T-helper 1 cell treated with Interleukin-12 subunit alpha and Interleukin-12 subunit beta and Interleukin-4 antibody, amounts not matched to agents 30 ng/mL and 1 ng/mL, for 36 hours (primary cell): ENCODE data around the gene IRF9. TPM values are rescaled to one million over a fixed set of nuclear protein-coding genes. Genes with fewer than 3 reads are reported as not detected.

Experiments
- intact Hi-C: fragments of 100-400 bp; cut with micrococcal nuclease; formaldehyde crosslinking; loops from one replicate; pipeline ENCODE4 v1.15.1; 2024
- total RNA-seq: library from RNA; stranded (reverse); gene quantifications from 2 replicates; pipeline ENCODE4 v1.2.3, GENCODE V29; 2022

IRF9 gene
- total RNA-seq, 1 donor from 2014 or later, result 304 TPM

- intact Hi-C loops, result no loop called here
Measured at GRCh38 chr14:24172261-24172860, 11.3 kb downstream of the IRF9 start.

DNA sequence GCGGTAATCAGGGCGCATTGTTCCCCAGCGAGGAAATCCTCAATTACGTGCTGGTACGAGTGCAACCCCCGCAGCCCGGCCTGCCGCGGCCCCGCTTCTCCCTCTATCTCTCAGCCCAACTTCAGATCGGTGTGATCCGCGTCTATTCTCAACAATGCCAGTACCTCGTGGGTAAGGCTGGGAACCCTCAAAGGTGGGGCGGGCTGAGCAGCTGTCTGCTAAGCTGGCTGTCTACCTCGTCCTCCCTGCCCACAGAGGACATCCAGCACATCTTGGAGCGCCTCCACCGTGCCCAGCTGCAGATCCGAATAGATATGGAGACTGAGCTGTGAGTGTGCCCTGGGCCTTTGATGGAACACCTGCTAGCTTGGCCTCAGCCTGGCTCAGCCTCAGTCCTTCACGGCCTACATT, 11.8 kb downstream of the IRF9 start:
- intact Hi-C loops, result no loop called here

DNA sequence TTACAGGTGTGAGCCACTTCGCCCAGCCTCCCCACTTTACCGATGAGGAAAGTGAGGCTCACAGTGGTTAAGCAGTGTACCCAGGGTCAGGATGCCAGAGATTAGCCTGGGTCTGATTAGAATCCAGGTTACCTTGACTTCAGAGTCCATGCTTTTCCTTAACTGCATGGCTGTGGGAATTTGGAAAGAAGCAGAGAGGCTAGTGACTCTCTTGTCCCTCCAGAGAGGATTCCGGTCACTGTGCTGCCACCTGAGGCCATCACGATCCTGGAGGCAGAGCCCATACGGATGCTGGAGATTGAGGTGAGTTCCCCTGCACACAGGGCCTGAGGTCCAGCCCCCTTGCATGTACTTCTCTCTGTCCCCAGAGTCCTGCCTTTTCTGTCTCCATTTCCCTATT, 15.5 kb downstream of the IRF9 start:
- intact Hi-C loops, result no loop called here

GRCh38 chr14:24177041-24177825, 16.2 kb downstream of the IRF9 start:
- intact Hi-C loops, result no loop called here

DNA sequence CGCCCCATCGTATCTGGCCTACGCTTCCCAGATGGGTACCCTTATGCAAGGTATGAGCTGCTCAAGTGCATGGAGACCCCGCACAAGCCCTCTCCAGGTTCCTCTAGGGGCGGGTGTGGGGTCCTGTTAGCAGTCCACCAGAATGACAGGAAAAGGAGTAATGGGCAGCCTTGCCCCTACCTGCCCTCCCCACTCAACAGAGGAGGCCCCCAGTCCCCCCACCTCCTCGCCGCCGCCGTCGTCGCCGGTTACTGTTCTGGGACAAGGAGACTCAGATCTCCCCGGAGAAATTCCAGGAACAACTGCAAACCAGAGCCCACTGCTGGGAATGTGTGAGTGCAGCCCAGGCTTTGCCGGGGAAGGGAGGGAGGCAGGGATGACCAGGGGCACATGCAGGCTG, 16.8 kb downstream of the IRF9 start:
- intact Hi-C loops, result no loop called here

DNA sequence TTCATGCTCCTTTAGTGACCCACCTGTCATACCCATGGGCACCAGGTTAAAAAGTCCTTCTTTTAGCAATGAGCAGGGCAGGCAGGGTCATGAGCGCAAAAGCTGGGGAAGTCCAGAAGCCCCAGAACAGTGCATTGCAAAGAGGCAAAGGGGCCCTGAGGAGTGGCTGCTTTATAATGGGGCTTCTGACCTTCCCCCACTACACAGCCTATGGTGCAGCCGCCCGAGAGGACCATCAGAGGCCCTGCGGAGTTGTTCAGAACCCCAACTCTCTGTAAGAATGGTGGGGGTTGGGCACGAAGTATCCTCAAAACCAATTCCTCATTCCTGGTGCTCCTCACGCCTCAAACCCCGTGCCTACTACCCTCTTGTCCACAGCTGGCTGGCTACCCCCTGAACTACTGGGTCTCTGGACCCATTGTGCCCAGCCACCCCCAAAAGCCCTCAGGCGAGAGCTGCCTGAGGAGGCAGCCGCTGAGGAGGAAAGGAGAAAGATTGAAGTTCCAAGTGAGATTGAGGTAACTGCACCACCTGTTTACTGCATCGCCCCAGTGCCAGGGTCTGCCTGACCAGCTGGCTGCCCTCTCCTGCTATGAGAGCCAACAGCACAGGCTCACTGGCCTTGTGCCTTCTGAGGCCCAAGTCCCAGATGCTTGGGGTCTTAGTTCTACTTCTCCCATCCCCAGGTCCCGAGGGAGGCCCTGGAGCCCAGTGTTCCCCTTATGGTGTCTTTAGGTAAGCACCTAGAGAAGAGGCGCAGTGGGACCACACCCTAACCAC, 17.5 kb downstream of the IRF9 start:
- intact Hi-C loops, result no loop called here

DNA sequence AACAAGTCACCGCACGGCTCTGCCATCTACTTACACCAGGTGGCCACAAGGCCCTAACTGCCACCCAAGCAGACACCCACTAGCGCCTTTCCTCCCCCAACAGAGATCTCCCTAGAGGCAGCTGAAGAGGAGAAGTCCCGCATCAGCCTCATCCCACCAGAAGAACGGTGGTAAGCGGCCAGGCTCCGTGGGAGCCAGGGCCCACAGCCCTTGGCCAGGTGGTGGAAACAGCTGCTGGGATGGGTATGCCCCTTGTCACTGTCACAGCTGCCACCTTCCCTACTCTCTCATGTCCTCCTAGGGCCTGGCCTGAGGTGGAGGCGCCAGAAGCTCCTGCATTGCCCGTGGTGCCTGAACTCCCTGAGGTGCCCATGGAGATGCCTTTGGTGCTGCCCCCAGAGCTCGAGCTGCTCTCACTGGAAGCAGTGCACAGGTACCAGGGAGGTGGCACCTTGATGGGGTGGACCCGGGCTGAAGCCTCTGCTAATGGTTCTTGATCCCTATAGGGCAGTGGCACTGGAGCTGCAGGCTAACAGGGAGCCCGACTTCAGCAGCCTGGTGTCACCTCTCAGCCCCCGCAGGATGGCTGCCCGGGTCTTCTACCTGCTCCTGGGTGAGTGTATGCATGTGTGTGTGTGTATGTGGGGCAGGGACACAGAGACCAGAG, 18.4 kb downstream of the IRF9 start:
- intact Hi-C loops, result no loop called here

DNA sequence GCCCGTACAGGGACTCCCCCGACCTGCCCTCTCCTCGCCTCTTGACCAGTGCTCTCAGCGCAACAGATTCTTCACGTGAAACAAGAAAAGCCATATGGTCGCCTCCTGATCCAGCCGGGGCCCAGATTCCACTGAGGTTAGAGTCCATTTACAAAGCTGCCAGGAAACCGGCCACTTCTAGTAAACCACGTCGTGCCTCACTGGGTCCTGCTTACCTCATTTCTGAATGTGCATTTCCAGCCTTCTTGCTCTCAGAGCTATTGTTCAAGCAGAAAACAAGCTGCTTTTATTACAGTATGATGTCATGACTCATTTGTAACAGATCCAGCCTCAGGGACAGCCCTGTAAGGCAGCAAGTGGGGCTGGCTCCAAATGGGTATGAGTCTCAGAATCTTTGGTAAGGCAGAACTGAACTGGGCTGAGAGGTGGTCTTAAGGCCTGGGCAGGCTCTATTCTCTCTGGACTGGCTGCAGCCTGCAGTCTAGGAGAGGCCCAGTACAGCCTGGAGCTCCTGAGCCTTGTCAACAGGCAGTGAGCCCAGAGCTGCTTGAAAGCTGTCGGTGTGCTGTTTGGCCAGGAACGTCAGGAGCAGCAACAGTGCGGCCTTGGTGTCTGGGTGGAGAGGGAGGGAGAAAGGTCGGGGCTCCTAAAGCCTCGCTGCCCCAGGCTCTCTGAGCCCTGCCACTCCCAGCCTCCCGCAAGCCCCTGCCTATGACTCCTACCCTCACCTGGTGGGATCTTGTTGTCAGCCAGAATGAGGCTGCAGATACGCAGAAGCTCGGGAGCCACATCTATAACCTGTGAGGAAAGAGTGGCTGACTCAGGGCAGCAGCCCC, 19.1 kb downstream of the IRF9 start:
- intact Hi-C loops, result no loop called here

DNA sequence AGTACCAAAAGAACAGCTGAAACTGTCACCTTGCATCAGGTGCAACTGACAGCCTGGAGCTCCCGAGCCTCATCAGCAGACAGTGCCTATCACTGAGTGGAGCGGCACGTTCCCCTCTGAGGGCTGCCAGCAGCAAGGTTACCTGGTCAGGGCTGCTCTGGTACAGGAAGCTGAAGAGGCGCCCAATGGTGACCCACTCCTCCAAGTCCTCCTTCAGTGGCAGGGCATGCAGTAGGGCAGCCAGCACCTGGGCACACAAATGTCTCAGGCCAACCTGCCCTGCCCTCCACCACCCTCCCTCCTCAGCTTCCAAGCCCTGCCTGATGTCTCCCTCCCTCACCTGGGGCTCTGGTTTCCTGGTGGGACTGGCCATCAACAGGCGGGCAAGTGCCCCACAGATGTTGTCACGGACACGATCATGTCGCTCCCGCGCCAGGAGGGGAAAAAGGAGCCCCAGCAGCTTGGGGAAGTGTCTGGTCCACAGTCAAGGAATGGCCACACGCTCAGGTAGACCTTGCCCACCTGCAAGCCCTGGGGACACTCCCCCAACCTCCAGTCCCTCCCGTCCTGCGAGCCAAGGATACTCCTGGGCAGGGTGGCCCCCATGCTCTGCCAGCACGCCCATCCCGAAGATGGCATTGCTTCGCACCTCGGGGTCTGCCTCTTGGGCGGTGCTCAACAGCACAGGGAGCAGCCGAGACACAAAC, 20.5 kb downstream of the IRF9 start:
- intact Hi-C loops, result no loop called here

DNA sequence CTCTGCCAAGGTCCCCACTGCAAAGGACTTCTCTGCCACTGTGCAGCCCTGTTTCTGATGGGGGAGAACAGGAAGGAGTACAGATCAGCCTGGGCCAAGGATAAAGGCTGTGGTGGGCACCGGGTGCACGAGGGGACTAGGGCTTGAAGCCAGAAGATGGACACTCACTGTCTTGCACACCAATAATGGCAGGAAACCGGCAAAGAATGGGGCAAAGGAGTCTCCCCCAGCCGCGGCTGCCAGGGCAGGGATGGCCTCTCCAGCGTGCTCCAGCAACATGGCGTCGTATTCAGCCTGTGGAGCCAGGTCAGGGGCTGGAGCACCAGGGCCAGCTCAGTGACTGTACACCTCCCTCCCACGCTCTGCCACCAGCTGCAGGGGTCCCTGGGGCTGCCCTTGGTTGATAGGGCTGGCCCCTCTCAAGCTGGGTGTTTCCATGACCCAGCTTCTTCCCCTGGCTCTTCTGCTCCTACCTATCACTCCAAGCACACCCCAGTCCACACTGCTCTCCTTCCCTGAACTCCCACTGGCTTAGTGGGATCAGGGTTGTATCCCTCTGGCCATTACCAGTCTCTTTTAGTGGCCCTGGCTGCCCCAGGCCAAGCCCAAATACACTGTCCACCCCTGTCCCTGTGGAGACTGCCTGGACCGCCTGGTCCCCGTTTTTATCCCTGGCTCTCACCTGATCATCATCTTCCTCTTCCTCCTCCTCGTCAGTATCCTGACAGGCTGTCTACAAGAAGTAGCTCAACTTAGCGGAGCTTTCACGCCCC, 21.2 kb downstream of the IRF9 start:
- intact Hi-C loops, result no loop called here

GRCh38 chr14:24183014-24183481, 22.0 kb downstream of the IRF9 start:
- intact Hi-C loops, result no loop called here

GRCh38 chr14:24184104-24184970, 23.3 kb downstream of the IRF9 start:
- intact Hi-C loops, result no loop called here

DNA sequence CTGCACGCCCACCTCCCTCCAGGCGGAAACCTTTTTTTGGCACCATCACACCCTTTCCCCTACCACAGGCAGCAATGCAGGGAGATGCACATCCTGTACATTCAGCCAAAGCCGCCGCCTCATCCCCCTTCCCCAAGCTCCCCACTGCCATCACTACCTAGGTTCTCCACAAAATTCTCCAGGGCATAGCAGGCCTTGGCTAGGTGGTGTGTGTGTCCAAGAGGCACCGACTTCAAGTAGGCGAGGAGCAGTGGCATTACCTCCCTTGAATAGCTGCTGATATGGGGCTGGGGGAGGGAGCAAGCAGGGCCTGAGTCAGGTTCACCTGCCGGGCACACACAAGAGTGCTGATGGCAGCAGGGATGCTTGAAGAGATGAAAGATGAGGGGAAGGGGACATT, 24.0 kb downstream of the IRF9 start:
- intact Hi-C loops, result no loop called here

DNA sequence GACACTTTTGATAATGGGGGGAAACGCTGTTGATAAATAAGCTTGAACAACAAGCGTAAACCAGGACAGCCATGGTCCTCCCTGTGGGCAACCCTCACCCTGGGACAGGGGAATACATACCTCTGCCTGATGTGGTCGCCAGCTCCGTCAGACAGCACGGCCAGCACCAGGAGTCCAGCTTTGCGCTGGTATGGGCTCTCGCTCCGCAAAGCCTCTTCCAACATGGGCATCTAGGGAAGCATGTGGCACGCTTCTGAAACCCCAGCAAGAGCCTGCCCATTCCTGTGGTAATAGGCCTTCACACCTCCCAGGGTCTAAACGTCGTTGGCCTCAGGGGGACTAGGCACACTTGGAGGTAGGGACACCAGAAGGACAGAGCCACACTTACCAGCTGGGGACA, 24.7 kb downstream of the IRF9 start:
- intact Hi-C loops, result no loop called here

DNA sequence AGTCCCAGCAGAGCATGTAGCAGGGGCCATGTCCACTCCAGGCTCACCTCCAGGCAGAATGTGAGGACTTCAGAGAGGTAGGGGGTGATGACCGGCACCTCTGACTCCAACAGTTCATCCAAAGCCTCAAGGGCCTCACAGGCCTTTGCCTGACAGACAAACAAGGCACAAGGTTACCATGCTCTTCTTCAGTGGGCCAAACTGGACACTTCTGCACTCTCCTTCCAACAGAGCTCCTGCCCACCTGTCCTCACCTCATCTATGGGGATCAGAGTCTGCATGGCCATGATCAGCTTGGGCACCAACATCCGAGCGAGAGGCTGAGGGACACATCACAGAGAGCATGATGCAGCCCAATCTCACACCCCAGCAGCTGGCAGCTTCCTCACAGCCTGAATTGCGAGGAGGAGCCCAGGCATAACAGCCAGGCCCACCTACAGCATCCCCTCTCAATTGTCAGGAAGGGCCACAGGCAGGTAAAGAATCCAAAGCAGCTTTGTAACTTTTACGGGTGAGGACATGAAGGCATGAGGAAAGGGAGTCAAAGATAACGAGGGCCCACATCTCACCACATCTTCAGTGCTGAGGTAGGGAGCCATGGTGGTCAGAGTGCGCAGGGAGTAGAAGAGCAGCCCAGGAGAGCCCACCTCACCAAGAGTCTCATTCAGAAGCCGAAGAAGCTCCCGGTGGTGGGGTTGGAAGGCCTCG, 25.9 kb downstream of the IRF9 start:
- intact Hi-C loops, result no loop called here

DNA sequence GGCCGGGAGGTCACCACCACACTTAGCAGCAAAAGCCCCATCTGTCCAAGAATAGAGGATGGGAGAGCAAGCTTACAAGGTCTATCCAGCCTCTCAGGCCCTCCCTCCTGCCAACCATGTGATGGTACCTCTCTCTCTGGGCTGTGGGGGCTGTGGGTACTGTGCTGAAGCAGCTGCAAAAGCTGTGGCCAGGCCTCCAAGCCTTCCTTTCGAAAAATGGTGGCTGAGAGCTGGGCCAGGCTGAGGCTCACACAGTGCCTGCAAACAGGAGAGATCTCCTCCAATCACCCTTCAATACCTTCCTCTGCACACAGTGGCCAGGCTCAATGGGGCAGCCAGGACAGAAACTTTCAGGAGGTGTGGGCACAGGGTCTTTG, 26.5 kb downstream of the IRF9 start:
- intact Hi-C loops, result no loop called here

GRCh38 chr14:24188251-24189058, 27.4 kb downstream of the IRF9 start, which contains the start of gene IPO4:
IPO4 (minus strand) TSS chr14:24188816; CDS start chr14:24188787, 29 bp downstream.
- intact Hi-C loops, result loop anchor here (1.0 kb wide), 10 partner anchors 25 to 254 kb away; partner anchors contain the start of genes CHMP4A, DCAF11, DHRS1 and GMPR2
